A549 (cell line): ENCODE measurements around the gene MAN2A2. TPM values are rescaled to one million over a fixed set of nuclear protein-coding genes. Genes with fewer than 3 reads are reported as not detected.
A peak's percentile ranks its signal among the peaks of the same experiment; 100 is the strongest.

ENCODE experiments used
- ATAC-seq, 2 experiments: fragments of 200-7000 bp in 1 of 2; fragments of >200 bp in 1 of 2; cut with Nextera tagmentation in 1 of 2; cut with Tn5 transposase in 1 of 2; 3 replicates each; pipeline versions ENCODE4 v1.8.0 to v1.9.1; 2018 to 2020; ENCODE audit warnings: mild to moderate bottlenecking in 1 of 2, moderate library complexity in 1 of 2
- CTCF ChIA-PET: fragments of 300-600 bp; sonication (Branson Sonifier 250); formaldehyde crosslinking; extraction: SDS; loops from one replicate; lab custom pipeline; 2021; ENCODE audit warnings: antibody characterized with exemption, inconsistent platforms; lab: Yijun Ruan, JAX
- POLR2A ChIA-PET: fragments of 350-600 bp; formaldehyde crosslinking; extraction: SDS; loops from one replicate; lab custom pipeline; 2021; ENCODE audit warnings: antibody characterized with exemption, inconsistent platforms; lab: Yijun Ruan, JAX
- DNase-seq, 2 experiments: peaks; one replicate each; pipeline versions ENCODE4 v3.0.0 to v3.0.0-alpha.2; 2011 to 2016; ENCODE audit warnings: low read depth in 1 of 2, low spot score in 1 of 2
- FAIRE-seq: peaks from 2 replicates; lab custom pipeline; 2011; peaks lifted over from hg19 to GRCh38; lab: Jason Lieb, UNC
- H3K27ac ChIP-seq, 2 experiments: fragments of >200 bp; sonication (Bioruptor Twin); formaldehyde crosslinking; 3 replicates each; pipeline ENCODE4 v1.5.1; 2016 to 2017
- H3K4me1 ChIP-seq: fragments of >200 bp; sonication (Bioruptor Twin); formaldehyde crosslinking; 3 replicates; pipeline ENCODE4 v1.6.1; 2016
- H3K4me2 ChIP-seq: fragments of >200 bp; sonication (Bioruptor Twin); formaldehyde crosslinking; 3 replicates; pipeline ENCODE4 v1.6.1; 2016
- H3K4me3 ChIP-seq: fragments of >200 bp; sonication (Bioruptor Twin); formaldehyde crosslinking; 3 replicates; pipeline ENCODE4 v1.5.1; 2016
- H3K9me3 ChIP-seq: fragments of >200 bp; sonication (Bioruptor Twin); formaldehyde crosslinking; 3 replicates; pipeline ENCODE4 v1.6.1; 2016
- CBX2 ChIP-seq: fragments of 200-600 bp; sonication (generic); IDR thresholded peaks from 2 replicates; pipeline ENCODE4 v1.6.1; 2016; ENCODE audit warnings: low read depth, mild to moderate bottlenecking, borderline replicate concordance
- CBX8 ChIP-seq: fragments of 200-600 bp; sonication (generic); IDR thresholded peaks from 2 replicates; pipeline ENCODE4 v1.6.1; 2016
- CHD4 ChIP-seq: fragments of 200-600 bp; sonication (generic); IDR thresholded peaks from 2 replicates; pipeline ENCODE4 v1.6.1; 2016; ENCODE audit warnings: antibody characterized with exemption, mild to moderate bottlenecking, borderline replicate concordance
- EHF ChIP-seq: fragments of 250-450 bp; sonication (Bioruptor Pico); IDR thresholded peaks from 2 replicates; pipeline ENCODE4 v1.5.0; 2020; ENCODE audit warnings: mild to moderate bottlenecking
- EP300 ChIP-seq, 2 experiments: fragments of >200 bp; sonication (Bioruptor Twin); formaldehyde crosslinking; IDR thresholded peaks; 2 replicates in 1 of 2; 3 replicates in 1 of 2; pipeline ENCODE4 v1.6.1; 2016 to 2017
- ESRRA ChIP-seq: fragments of 150-350 bp; IDR thresholded peaks from 2 replicates; pipeline ENCODE4 v1.6.1; 2014; ENCODE audit warnings: mild to moderate bottlenecking, low read length, borderline replicate concordance
- FOSB ChIP-seq: fragments of 250-450 bp; sonication (Bioruptor Pico); IDR thresholded peaks from 2 replicates; pipeline ENCODE4 v1.5.0; 2020; ENCODE audit warnings: mild to moderate bottlenecking, moderate library complexity
- HOXA7 ChIP-seq: fragments of 250-450 bp; sonication (Bioruptor Pico); IDR thresholded peaks from 2 replicates; pipeline ENCODE4 v1.5.0; 2020; ENCODE audit warnings: mild to moderate bottlenecking, moderate library complexity
- HOXB13 ChIP-seq: fragments of 250-450 bp; sonication (Bioruptor Pico); IDR thresholded peaks from 2 replicates; pipeline ENCODE4 v1.5.0; 2020; ENCODE audit warnings: low read depth, mild to moderate bottlenecking, moderate library complexity
- JUN ChIP-seq, 2 experiments: fragments of >200 bp; sonication (Bioruptor Twin); formaldehyde crosslinking; IDR thresholded peaks; 2 replicates in 1 of 2; 3 replicates in 1 of 2; pipeline ENCODE4 v1.6.1; 2016 to 2017
- MAFK ChIP-seq: fragments of 450-650 bp; IDR thresholded peaks from 2 replicates; pipeline ENCODE4 v1.6.1; 2014; ENCODE audit not compliant: partially characterized antibody
- MYC ChIP-seq: IDR thresholded peaks from 2 replicates; pipeline ENCODE4 v1.6.1; 2012; ENCODE audit warnings: mild to moderate bottlenecking, inconsistent platforms, low read length, improper control_type of control experiment, borderline replicate concordance
- NFE2L2 ChIP-seq: fragments of 150-350 bp; conservative IDR thresholded peaks from 2 replicates; pipeline ENCODE4 v1.6.1; 2014; ENCODE audit warnings: low read length
- NPAS2 ChIP-seq: fragments of 250-450 bp; sonication (Bioruptor Pico); IDR thresholded peaks from 2 replicates; pipeline ENCODE4 v1.8.0; 2022; ENCODE audit warnings: mild to moderate bottlenecking, moderate library complexity, borderline replicate concordance
- POLR2A ChIP-seq: IDR thresholded peaks from 2 replicates; pipeline ENCODE4 v1.6.1; 2012; ENCODE audit warnings: mild to moderate bottlenecking, low read length
- POLR2AphosphoS2 ChIP-seq: conservative IDR thresholded peaks from 2 replicates; pipeline ENCODE4 v1.6.1; 2012; ENCODE audit warnings: low read length, improper control_type of control experiment, inconsistent platforms
- RARB ChIP-seq: fragments of 250-450 bp; sonication (Bioruptor Pico); IDR thresholded peaks from 2 replicates; pipeline ENCODE4 v1.8.0; 2021; ENCODE audit warnings: mild to moderate bottlenecking, moderate library complexity
- RFX5 ChIP-seq: fragments of 450-650 bp; IDR thresholded peaks from 2 replicates; pipeline ENCODE4 v1.7.1; 2014; ENCODE audit warnings: antibody characterized with exemption, mild to moderate bottlenecking, moderate library complexity
- RNF2 ChIP-seq: fragments of 200-600 bp; sonication (generic); IDR thresholded peaks from 2 replicates; pipeline ENCODE4 v1.6.1; 2016; ENCODE audit warnings: low read depth, mild to moderate bottlenecking, antibody characterized with exemption, moderate library complexity, borderline replicate concordance
- SREBF2 ChIP-seq: fragments of 450-650 bp; IDR thresholded peaks from 2 replicates; pipeline ENCODE4 v1.6.1; 2014; ENCODE audit warnings: mild to moderate bottlenecking, moderate library complexity
- TFCP2L1 ChIP-seq: fragments of 250-450 bp; sonication (Bioruptor Pico); IDR thresholded peaks from 2 replicates; pipeline ENCODE4 v1.5.0; 2021; ENCODE audit warnings: mild to moderate bottlenecking
- ZC3H11A ChIP-seq: fragments of 450-650 bp; IDR thresholded peaks from 2 replicates; pipeline ENCODE4 v1.6.1; 2014; ENCODE audit warnings: antibody characterized with exemption, mild to moderate bottlenecking
- ZNF302 ChIP-seq: fragments of 250-450 bp; sonication (Bioruptor Pico); IDR thresholded peaks from 2 replicates; pipeline ENCODE4 v1.9.0; 2021; ENCODE audit warnings: inconsistent platforms, mild to moderate bottlenecking, moderate library complexity
- ZSCAN20 ChIP-seq: fragments of 250-450 bp; sonication (Bioruptor Pico); IDR thresholded peaks from 2 replicates; pipeline ENCODE4 v1.8.0; 2022; ENCODE audit warnings: mild to moderate bottlenecking, moderate library complexity
- WGBS: methylation state at CpG from one replicate; pipeline ENCODE4 v1.1.6; 2017; ENCODE audit errors: missing lambda C conversion rate; 5-methylcytosine and 5-hydroxymethylcytosine counted together
- polyA plus RNA-seq, 4 experiments: library from polyadenylated mRNA; depleted of rRNA in 3 of 4; stranded (reverse); fragments of >200 nt; fragmentation: RNase III in 1 of 4; extraction: RNeasy Plus Mini Kit Qiagen cat#74134 plus additional on column Dnase treatment in 1 of 4; gene quantifications; 2 replicates in 3 of 4; 3 replicates in 1 of 4; pipeline ENCODE4 v1.2.3, GENCODE V29; 2011 to 2017
- TF ChIP-seq, protein P1 (sequence below): fragments of 200-600 bp; sonication (generic); IDR thresholded peaks from 2 replicates; pipeline ENCODE4 v1.6.1; 2016; ENCODE audit warnings: antibody characterized with exemption, mild to moderate bottlenecking, moderate library complexity
- TF ChIP-seq, protein P2 (sequence below): IDR thresholded peaks from 2 replicates; pipeline ENCODE4 v1.6.1; 2012
- TF ChIP-seq, protein P3 (sequence below): fragments of >200 bp; sonication (Bioruptor Twin); formaldehyde crosslinking; IDR thresholded peaks from 2 replicates; pipeline ENCODE4 v1.6.1; 2016
- TF ChIP-seq, protein P4 (sequence below): IDR thresholded peaks from 2 replicates; pipeline ENCODE4 v1.6.1; 2012
- TF ChIP-seq, protein P5 (sequence below): fragments of 250-450 bp; sonication (Bioruptor Pico); IDR thresholded peaks from 2 replicates; pipeline ENCODE4 v1.5.0; 2021; ENCODE audit warnings: mild to moderate bottlenecking, moderate library complexity, borderline replicate concordance

Gene MAN2A2
- polyA plus RNA-seq, 2 of the 4 experiments (the other 2 are of a cell fraction): 22.0 to 32.6 TPM

DNA sequence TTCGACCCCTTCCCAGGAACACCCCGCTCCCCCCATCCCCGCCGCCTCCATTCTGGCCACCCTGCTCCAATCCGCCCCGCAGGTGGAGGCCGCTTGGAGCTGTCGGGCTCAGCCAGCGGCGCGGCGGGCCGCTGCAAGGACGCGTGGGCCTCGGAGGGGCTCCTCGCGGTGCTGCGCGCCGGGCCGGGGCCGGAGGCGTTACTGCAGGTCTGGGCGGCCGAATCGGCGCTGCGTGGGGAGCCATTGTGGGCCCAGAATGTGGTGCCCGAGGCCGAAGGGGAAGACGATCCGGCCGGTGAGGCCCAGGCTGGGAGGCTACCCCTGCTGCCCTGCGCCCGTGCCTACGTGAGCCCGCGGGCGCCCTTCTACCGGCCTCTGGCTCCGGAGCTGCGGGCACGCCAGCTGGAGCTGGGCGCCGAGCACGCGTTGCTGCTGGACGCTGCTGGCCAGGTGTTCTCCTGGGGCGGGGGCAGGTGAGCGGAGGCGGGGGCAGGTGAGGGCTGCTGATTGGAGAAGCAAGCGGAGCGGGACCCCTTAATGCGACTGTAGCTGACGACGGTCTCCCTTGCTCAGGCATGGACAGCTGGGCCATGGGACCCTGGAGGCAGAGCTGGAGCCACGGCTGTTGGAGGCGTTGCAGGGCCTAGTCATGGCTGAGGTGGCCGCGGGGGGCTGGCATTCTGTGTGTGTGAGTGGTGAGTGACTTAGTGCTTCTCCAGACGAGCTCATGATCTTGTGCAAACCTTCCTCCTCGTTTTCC, 54.1 kb downstream of the MAN2A2 start:
- Histone ChIP-seq H3K4me1 (peaks cover 18% of the 10 kb centered on the region), H3K4me2 (peak overlapping the region; percentile 99), H3K27ac (peak overlapping the region; percentile 4 to 95; a peak in 4 of 6 replicates), H3K9me3 (no peaks in the 10 kb centered on the region), H3K4me3 (peak overlapping the region; percentile 83)
- ChIA-PET POLR2A (interaction anchor here (0.7 kb wide), 1 partner anchor 17 kb away, joined by 3 read pairs; no protein-coding TSS in a partner anchor), CTCF (interaction anchor here (0.6 to 25.4 kb wide), 49 partner anchors 8 to 1116 kb away, joined by 3 to 536 read pairs (median 5); partner anchors contain the start of genes BLM, HDDC3, PRC1 and UNC45A)
- WGBS: 93% methylated on average over 49 of the region's 63 CpGs
- ATAC-seq (no peak), FAIRE-seq (no peak), DNase-seq (no peak)
- TF ChIP-seq HOXA7 (CRISPR knock-in tag) (no peak), POLR2A (no peak), NFE2L2 (no peak), FOSB (CRISPR knock-in tag) (no peak), HOXB13 (CRISPR knock-in tag) (no peak), ESRRA (no peak), MAFK (no peak), EP300 (IDR thresholded peaks at IDR 0.05) (no peak), MYC (no peak), SREBF2 (no peak), CHD4 (no peak), ZSCAN20 (CRISPR knock-in tag) (no peak), CBX2 (no peak), RARB (CRISPR knock-in tag) (no peak)
- TF ChIP-seq, protein P1, sequence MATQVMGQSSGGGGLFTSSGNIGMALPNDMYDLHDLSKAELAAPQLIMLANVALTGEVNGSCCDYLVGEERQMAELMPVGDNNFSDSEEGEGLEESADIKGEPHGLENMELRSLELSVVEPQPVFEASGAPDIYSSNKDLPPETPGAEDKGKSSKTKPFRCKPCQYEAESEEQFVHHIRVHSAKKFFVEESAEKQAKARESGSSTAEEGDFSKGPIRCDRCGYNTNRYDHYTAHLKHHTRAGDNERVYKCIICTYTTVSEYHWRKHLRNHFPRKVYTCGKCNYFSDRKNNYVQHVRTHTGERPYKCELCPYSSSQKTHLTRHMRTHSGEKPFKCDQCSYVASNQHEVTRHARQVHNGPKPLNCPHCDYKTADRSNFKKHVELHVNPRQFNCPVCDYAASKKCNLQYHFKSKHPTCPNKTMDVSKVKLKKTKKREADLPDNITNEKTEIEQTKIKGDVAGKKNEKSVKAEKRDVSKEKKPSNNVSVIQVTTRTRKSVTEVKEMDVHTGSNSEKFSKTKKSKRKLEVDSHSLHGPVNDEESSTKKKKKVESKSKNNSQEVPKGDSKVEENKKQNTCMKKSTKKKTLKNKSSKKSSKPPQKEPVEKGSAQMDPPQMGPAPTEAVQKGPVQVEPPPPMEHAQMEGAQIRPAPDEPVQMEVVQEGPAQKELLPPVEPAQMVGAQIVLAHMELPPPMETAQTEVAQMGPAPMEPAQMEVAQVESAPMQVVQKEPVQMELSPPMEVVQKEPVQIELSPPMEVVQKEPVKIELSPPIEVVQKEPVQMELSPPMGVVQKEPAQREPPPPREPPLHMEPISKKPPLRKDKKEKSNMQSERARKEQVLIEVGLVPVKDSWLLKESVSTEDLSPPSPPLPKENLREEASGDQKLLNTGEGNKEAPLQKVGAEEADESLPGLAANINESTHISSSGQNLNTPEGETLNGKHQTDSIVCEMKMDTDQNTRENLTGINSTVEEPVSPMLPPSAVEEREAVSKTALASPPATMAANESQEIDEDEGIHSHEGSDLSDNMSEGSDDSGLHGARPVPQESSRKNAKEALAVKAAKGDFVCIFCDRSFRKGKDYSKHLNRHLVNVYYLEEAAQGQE: no peak
- TF ChIP-seq, protein P2, sequence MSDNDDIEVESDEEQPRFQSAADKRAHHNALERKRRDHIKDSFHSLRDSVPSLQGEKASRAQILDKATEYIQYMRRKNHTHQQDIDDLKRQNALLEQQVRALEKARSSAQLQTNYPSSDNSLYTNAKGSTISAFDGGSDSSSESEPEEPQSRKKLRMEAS: no peak
- TF ChIP-seq, protein P3, sequence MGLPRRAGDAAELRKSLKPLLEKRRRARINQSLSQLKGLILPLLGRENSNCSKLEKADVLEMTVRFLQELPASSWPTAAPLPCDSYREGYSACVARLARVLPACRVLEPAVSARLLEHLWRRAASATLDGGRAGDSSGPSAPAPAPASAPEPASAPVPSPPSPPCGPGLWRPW: no peak

DNA sequence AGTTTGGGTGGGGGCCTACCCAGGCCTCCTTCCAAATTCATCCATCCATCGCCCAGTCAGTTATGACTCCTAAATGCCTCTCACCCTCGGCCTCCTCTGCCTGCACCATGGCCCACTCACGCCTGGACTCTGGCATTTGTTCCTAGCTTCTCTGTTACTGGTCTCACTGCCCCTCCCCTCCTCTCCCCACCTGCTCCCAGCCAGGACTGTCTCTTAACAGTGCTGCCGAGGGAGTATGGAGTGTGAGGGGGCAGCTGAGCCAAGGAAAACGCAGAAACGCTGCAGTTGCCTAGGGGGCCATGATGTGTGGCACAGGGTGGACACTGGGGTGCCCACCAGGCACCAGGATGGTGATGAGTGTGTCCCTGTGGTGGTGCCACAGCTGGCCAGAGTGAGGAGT, 54.7 kb downstream of the MAN2A2 start:
- Histone ChIP-seq H3K4me1 (peaks cover 18% of the 10 kb centered on the region), H3K27ac (no peak overlapping the region), H3K9me3 (no peaks in the 10 kb centered on the region), H3K4me3 (no peak overlapping the region)
- POLR2A ChIA-PET: interaction anchor here (0.7 kb wide), 1 partner anchor 16 kb away, joined by 3 read pairs; no protein-coding TSS in a partner anchor
- WGBS: 89% methylated on average over 6 of the region's 6 CpGs
- ATAC-seq: no peak
- CTCF ChIA-PET: interaction anchor here (0.6 to 25.4 kb wide), 23 partner anchors 10 to 345 kb away, joined by 3 to 536 read pairs (median 14); partner anchors contain the start of genes BLM, HDDC3, PRC1 and UNC45A
- TF ChIP-seq CBX8 (no peak), RNF2 (no peak), MAFK (no peak), RARB (CRISPR knock-in tag) (no peak), ZNF302 (CRISPR knock-in tag) (no peak), HOXB13 (CRISPR knock-in tag) (no peak), NPAS2 (no peak), ZC3H11A (no peak), CHD4 (no peak), TFCP2L1 (CRISPR knock-in tag) (no peak), RFX5 (no peak), EHF (CRISPR knock-in tag) (no peak), FOSB (CRISPR knock-in tag) (no peak), JUN (IDR thresholded peaks at IDR 0.05) (no peak), POLR2AphosphoS2 (no peak), NFE2L2 (no peak)
- TF ChIP-seq, protein P4, sequence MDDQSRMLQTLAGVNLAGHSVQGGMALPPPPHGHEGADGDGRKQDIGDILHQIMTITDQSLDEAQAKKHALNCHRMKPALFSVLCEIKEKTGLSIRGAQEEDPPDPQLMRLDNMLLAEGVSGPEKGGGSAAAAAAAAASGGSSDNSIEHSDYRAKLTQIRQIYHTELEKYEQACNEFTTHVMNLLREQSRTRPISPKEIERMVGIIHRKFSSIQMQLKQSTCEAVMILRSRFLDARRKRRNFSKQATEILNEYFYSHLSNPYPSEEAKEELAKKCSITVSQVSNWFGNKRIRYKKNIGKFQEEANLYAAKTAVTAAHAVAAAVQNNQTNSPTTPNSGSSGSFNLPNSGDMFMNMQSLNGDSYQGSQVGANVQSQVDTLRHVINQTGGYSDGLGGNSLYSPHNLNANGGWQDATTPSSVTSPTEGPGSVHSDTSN: no peak
- TF ChIP-seq, protein P5, sequence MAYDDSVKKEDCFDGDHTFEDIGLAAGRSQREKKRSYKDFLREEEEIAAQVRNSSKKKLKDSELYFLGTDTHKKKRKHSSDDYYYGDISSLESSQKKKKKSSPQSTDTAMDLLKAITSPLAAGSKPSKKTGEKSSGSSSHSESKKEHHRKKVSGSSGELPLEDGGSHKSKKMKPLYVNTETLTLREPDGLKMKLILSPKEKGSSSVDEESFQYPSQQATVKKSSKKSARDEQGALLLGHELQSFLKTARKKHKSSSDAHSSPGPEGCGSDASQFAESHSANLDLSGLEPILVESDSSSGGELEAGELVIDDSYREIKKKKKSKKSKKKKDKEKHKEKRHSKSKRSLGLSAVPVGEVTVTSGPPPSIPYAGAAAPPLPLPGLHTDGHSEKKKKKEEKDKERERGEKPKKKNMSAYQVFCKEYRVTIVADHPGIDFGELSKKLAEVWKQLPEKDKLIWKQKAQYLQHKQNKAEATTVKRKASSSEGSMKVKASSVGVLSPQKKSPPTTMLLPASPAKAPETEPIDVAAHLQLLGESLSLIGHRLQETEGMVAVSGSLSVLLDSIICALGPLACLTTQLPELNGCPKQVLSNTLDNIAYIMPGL (CRISPR knock-in tag): no peak
- TF ChIP-seq, all 56 proteins: peak for 0
- DNase-seq (no peak), FAIRE-seq (no peak)
- no peak overlapping the region for H3K4me2 ChIP-seq
